Measurements from ENCODE around the gene MYBPH. TPM values are rescaled to one million over a fixed set of nuclear protein-coding genes. Genes with fewer than 3 reads are reported as not detected.

The MYBPH gene
- total RNA-seq, 1 experiment from 2014 or later: not detected

- Mint-ChIP-seq H3K36me3 (ENCODE audit: insufficient read depth in 1 of 3, low read depth in 3 of 3) (peaks cover 0 to 6% (median 3%) of the 10 kb centered on the region in 3 experiments; a peak in 3 of 7 replicates), H3K4me1 (peaks cover 43 to 57% of the 10 kb centered on the region in 2 experiments), H3K27ac (no peak overlapping the region), H3K27me3 (ENCODE audit: low read depth) (peaks cover 2% of the 10 kb centered on the region; the same call in 1 of the 2 replicates), H3K9me3 (peaks cover 0 to 9% of the 10 kb centered on the region in 2 experiments; a peak in 3 of 5 replicates), H3K4me3 (no peak overlapping the region)
- H4K20me1 ChIP-seq (ENCODE audit: control insufficient read depth, insufficient read depth, insufficient read length): no peaks in the 10 kb centered on the region
- no peak overlapping the region for H3K9ac ChIP-seq (ENCODE audit: extremely low read depth, insufficient read length, low read length)
- WGBS (ENCODE audit: extremely low coverage, insufficient read length, low lambda C conversion rate): no CpG with 5 or more reads among the region's 1 CpG
- H3K4me2 ChIP-seq (ENCODE audit: insufficient read depth, insufficient read length, low read length): no peak overlapping the region
- H2AFZ ChIP-seq (ENCODE audit: low read length): no peak overlapping the region
- no peak overlapping the region for H3T11ph ChIP-seq (ENCODE audit: low read length)
- H3K9me3 ChIP-seq (ENCODE audit: control insufficient read depth, low read depth, low read length): no peaks in the 10 kb centered on the region
- no peak overlapping the region for H2BK15ac ChIP-seq (ENCODE audit: low read depth, low read length)
- H3K27ac ChIP-seq (ENCODE audit: insufficient read length, low read depth, low read length): no peak overlapping the region
- no peak overlapping the region for H2BK5ac ChIP-seq (ENCODE audit: insufficient read length, low read length)
- no peak overlapping the region for H2BK20ac ChIP-seq (ENCODE audit: low read depth, low read length, poor library complexity, severe bottlenecking)
- H3K23ac ChIP-seq (ENCODE audit: insufficient read length, low read depth, low read length): no peak overlapping the region
- H3K56ac ChIP-seq (ENCODE audit: insufficient read length, low read depth, low read length): no peak overlapping the region
- peaks cover 12% of the 10 kb centered on the region for H3K4me1 ChIP-seq (ENCODE audit: insufficient read depth, low read length)
- H3K23me2 ChIP-seq (ENCODE audit: insufficient read length, low read depth, low read length, poor library complexity, severe bottlenecking): no peaks in the 10 kb centered on the region
- no peaks in the 10 kb centered on the region for H3K27me3 ChIP-seq (ENCODE audit: insufficient read depth, low read length)
- no peaks in the 10 kb centered on the region for H3K79me1 ChIP-seq (ENCODE audit: insufficient read depth, low read depth, low read length, poor library complexity, severe bottlenecking)
- no peak overlapping the region for H2BK12ac ChIP-seq (ENCODE audit: insufficient read length, low read depth, low read length)
- H2AK5ac ChIP-seq (ENCODE audit: insufficient read length, low read length): no peak overlapping the region
- no peak overlapping the region for H2BK120ac ChIP-seq (ENCODE audit: low read depth, low read length, poor library complexity, severe bottlenecking)
- no peak overlapping the region for H3K4ac ChIP-seq (ENCODE audit: low read depth, low read length)
- H4K8ac ChIP-seq (replicated peaks; ENCODE audit: insufficient read length, low read depth, low read length): no peak overlapping the region
- no peak for DNase-seq
- no peak overlapping the region for H4K91ac ChIP-seq (ENCODE audit: insufficient read length, low read depth, low read length)
- H3K14ac ChIP-seq (ENCODE audit: insufficient read depth, low read length): no peak overlapping the region
- H3K79me2 ChIP-seq (ENCODE audit: insufficient read depth, low read length): no peaks in the 10 kb centered on the region
- no peak for TF ChIP-seq CTCF (conservative IDR thresholded peaks at IDR 0.05)
- no peak overlapping the region for H3K18ac ChIP-seq (ENCODE audit: insufficient read length, low read depth, low read length)
- no peak overlapping the region for H4K5ac ChIP-seq (ENCODE audit: insufficient read length, low read depth, low read length)
Observed at GRCh38 chr1:203156280-203156679, 19.3 kb downstream of the MYBPH start.

Data from H9 (cell line).